Spleen (tissue), 11 donors: ENCODE data around the gene DNAJC8. TPM values are rescaled to one million over a fixed set of nuclear protein-coding genes. Genes with fewer than 3 reads are reported as not detected.

ENCODE experiments used
- DNase-seq: peaks from one replicate; pipeline ENCODE4 v3.0.0-alpha.2; 2020
- H3K27ac ChIP-seq, 8 donors: fragments of 200-600 bp; sonication (generic) in 7 of 8; 1 replicate in 4 of 8; 2 replicates in 4 of 8; pipeline versions ENCODE4 v1.5.0 to v1.8.0; 2016 to 2021; ENCODE audit warnings: inconsistent platforms in 4 of 8, mild to moderate bottlenecking in 4 of 8, moderate library complexity in 1 of 8
- H3K27me3 ChIP-seq, 7 donors: fragments of 200-600 bp; sonication (generic) in 6 of 7; replicated peaks in 1 of 7; 1 replicate in 4 of 7; 2 replicates in 3 of 7; pipeline versions ENCODE4 v1.5.0 to v1.8.0; 2016 to 2021; ENCODE audit warnings: inconsistent platforms in 3 of 7, mild to moderate bottlenecking in 1 of 7
- H3K36me3 ChIP-seq, 6 donors: fragments of 200-600 bp; sonication (generic) in 5 of 6; 1 replicate in 4 of 6; 2 replicates in 2 of 6; pipeline versions ENCODE4 v1.5.0 to v1.8.0; 2016 to 2021; ENCODE audit warnings: inconsistent platforms in 2 of 6
- H3K4me1 ChIP-seq, 6 donors: fragments of 200-600 bp; sonication (generic) in 5 of 6; 1 replicate in 3 of 6; 2 replicates in 3 of 6; pipeline versions ENCODE4 v1.5.0 to v1.8.0; 2016 to 2021; ENCODE audit warnings: inconsistent platforms in 3 of 6
- H3K4me3 ChIP-seq, 8 donors: fragments of 200-600 bp; sonication (generic) in 7 of 8; 1 replicate in 4 of 8; 2 replicates in 4 of 8; pipeline versions ENCODE4 v1.5.0 to v1.8.0; 2016 to 2021; ENCODE audit warnings: inconsistent platforms in 4 of 8, mild to moderate bottlenecking in 4 of 8, moderate library complexity in 2 of 8
- H3K9me3 ChIP-seq, 8 donors: fragments of 200-600 bp; sonication (generic) in 7 of 8; 1 replicate in 4 of 8; 2 replicates in 4 of 8; pipeline versions ENCODE4 v1.5.0 to v1.8.0; 2016 to 2021; ENCODE audit warnings: inconsistent platforms in 4 of 8
- POLR2A ChIP-seq, 3 donors: fragments of 450-650 bp; IDR thresholded peaks; one replicate each; pipeline ENCODE4 v1.5.1; 2017; ENCODE audit warnings: antibody characterized with exemption in 3 of 3, mild to moderate bottlenecking in 1 of 3
- POLR2AphosphoS5 ChIP-seq, 3 donors: sonication (generic); formaldehyde crosslinking; IDR thresholded peaks; one replicate each; pipeline ENCODE4 v1.5.1; 2017; ENCODE audit warnings: antibody characterized with exemption in 3 of 3
- WGBS, 5 donors: extraction: QIAGEN DNeasy Blood & Tissue Kit in 3 of 5; methylation state at CpG; one replicate each; pipeline versions ENCODE4 v1.1.5 to v1.1.7; 2013 to 2018; 5-methylcytosine and 5-hydroxymethylcytosine counted together
- intact Hi-C: fragments of 100-400 bp; cut with DNase I; formaldehyde crosslinking; loops from one replicate; pipeline ENCODE4 v1.15.0; 2023; ENCODE audit warnings: low total_unique reads
- polyA plus RNA-seq, 3 donors: library from polyadenylated mRNA; stranded (reverse); fragments of 200-250 nt; gene quantifications; one replicate each; pipeline ENCODE4 v1.2.1, GENCODE V29; 2013
- total RNA-seq, 7 donors: library from RNA; depleted of rRNA in 3 of 7; stranded (reverse); fragments of >200 nt in 3 of 7; fragmentation: NEBNext Ultra II Directional in 4 of 7; extraction: Animal tissue kit (Norgen Biotek cat#: 25700) in 4 of 7; gene quantifications; one replicate each; pipeline versions ENCODE4 v1.1.0 to v1.2.1, GENCODE V29; 2016 to 2021
- TF ChIP-seq, protein P1 (sequence below), 11 experiments: fragments of 200-600 bp in 7 of 11; fragments of 450-650 bp in 4 of 11; sonication (generic) in 4 of 11; IDR thresholded peaks in 8 of 11; conservative IDR thresholded peaks in 3 of 11; 1 replicate in 7 of 11; 2 replicates in 4 of 11; pipeline versions ENCODE4 v1.4.0 to v1.8.0; 2016 to 2021; ENCODE audit warnings: antibody characterized with exemption in 11 of 11, inconsistent platforms in 4 of 11, mild to moderate bottlenecking in 1 of 11
- donor health status: healthy with polysubstance abuse.
- donor health status: DM: no; HTN: no; CAD: no; lungs with moderate emphysema.
- donor health status: DM: no; HTN: no; CAD: no.
- donor health status: Bipolar disorder and iron deficiency.
- donor health status: healthy.
- donor health status: DM: no; HTN: no; CAD: no.
- donor health status: DM: yes; HTN: yes; CAD: no.

DNAJC8 gene
- total and polyA plus RNA-seq, 10 donors = 52.0 to 95.9 (median 62.3) TPM

DNA sequence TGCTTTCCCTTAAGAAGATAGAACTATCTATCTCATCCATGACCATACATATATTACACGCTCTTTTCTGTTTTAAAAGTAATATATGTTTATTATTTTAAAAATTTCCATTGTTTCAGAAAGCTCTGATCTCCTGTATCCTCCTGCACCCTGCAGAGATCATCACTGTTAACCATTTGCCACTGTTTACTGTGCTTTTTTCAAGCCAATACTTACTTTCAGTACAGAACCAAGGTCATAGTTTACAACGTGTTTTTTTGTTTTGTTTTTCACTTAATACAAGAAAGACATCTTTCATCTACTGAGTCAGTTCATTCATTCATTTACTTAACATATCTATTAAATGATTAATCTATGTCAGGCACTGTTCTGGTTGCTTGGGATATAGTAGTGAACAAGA lies 36.7 kb upstream of the DNAJC8 start:
- Histone ChIP-seq H3K4me1 (peaks cover 0 to 31% (median 3%) of the 10 kb centered on the region in 6 donors), H3K4me3 (no peak overlapping the region), H3K27ac (no peak overlapping the region), H3K27me3 (no peaks in the 10 kb centered on the region), H3K9me3 (no peaks in the 10 kb centered on the region), H3K36me3 (peaks cover 0 to 58% (median 29%) of the 10 kb centered on the region in 6 donors)
- no peak for DNase-seq
- intact Hi-C loops = loop anchor here (10.0 kb wide), 1 partner anchor 55 kb away; the partner anchor contains the start of gene MED18
- TF ChIP-seq POLR2AphosphoS5 (IDR thresholded peaks at IDR 0.05) = no peak
- TF ChIP-seq, protein P1, sequence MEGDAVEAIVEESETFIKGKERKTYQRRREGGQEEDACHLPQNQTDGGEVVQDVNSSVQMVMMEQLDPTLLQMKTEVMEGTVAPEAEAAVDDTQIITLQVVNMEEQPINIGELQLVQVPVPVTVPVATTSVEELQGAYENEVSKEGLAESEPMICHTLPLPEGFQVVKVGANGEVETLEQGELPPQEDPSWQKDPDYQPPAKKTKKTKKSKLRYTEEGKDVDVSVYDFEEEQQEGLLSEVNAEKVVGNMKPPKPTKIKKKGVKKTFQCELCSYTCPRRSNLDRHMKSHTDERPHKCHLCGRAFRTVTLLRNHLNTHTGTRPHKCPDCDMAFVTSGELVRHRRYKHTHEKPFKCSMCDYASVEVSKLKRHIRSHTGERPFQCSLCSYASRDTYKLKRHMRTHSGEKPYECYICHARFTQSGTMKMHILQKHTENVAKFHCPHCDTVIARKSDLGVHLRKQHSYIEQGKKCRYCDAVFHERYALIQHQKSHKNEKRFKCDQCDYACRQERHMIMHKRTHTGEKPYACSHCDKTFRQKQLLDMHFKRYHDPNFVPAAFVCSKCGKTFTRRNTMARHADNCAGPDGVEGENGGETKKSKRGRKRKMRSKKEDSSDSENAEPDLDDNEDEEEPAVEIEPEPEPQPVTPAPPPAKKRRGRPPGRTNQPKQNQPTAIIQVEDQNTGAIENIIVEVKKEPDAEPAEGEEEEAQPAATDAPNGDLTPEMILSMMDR (IDR thresholded peaks at IDR 0.05 in 8 of 11, conservative IDR thresholded peaks at IDR 0.05 in 3 of 11) = no peak
- 70 to 88% (median 81%) methylated on average over 2 of the region's 2 CpGs for WGBS, 5 donors

DNA sequence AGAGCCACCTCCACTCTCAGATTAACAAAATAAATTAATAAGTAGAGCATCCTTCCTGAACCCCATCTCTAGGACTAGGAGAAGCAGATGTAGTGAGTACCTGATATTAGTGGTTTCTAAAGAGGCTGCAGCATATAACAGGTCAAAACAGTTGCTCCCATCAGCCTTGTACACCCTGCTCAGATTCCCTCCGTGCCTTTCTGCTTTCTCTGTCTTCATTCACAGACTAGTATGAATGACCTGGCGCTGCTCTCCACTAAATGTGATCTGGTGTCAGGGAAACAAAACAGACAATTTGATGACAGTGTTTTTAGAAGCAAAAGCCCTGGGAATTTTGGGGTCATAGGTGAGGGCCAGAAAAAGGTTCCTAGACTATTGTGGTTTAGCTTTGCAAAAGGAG lies 34.8 kb upstream of the DNAJC8 start:
- H3K4me1 ChIP-seq = peaks cover 0 to 46% (median 3%) of the 10 kb centered on the region in 6 donors
- H3K4me3 ChIP-seq = no peak overlapping the region
- H3K27me3 ChIP-seq = no peaks in the 10 kb centered on the region
- intact Hi-C loops = loop anchor here (10.0 kb wide), 1 partner anchor 57 kb away; the partner anchor contains the start of gene MED18
- no peak overlapping the region for H3K27ac ChIP-seq
- H3K36me3 ChIP-seq = peaks cover 0 to 39% (median 13%) of the 10 kb centered on the region in 6 donors
- no peak for TF ChIP-seq POLR2AphosphoS5 (IDR thresholded peaks at IDR 0.05)
- TF ChIP-seq, protein P1 (IDR thresholded peaks at IDR 0.05 in 8 of 11, conservative IDR thresholded peaks at IDR 0.05 in 3 of 11) = no peak
- no peaks in the 10 kb centered on the region for H3K9me3 ChIP-seq
- 88 to 98% (median 92%) methylated on average over 2 of the region's 2 CpGs for WGBS, 5 donors
- DNase-seq = no peak

DNA sequence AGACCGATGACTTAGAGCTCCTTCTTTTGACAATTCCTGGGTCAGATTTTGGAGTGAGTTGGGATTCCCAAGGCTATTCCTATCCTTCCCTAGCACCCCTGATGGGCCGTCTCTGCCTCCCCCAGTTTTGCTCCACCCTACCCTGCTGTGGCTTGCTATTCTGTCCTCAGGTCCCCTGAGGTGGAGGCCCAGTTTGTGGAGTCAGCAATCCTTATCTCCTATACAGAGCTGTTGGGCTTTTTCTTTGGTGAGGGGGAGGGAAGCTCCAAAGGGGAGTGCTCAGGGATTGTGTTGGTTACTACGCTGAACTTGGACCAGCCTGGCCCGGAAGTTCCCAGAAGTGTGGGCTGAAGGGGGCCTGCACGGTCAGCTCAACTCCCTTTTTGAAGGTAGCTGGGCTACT lies 34.1 kb upstream of the DNAJC8 start:
- 45 to 81% (median 75%) methylated on average over 5 of the region's 5 CpGs for WGBS, 5 donors

DNA sequence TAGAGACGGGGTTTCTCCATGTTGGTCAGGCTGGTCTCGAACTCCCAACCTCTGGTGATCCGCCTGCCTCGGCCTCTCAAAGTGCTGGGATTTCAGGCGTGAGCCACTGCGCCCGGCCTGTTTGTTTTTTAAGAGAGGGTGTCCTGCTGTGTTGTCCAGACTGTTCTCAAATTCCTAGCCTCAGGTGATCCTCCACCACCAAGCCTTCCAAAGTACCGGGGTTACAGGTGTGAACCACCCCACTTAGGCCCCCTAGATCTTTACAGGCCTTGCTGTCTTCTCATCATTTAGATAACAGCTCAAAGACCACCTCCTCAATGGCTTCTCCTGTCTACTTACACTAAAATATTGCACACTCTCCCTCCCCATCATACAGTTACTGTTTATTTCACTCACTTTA lies 32.7 kb upstream of the DNAJC8 start:
- no peak overlapping the region for H3K4me3 ChIP-seq
- no peak overlapping the region for H3K27ac ChIP-seq
- H3K36me3 ChIP-seq = peaks cover 0 to 18% (median 0%) of the 10 kb centered on the region in 6 donors
- H3K9me3 ChIP-seq = no peaks in the 10 kb centered on the region
- H3K27me3 ChIP-seq = no peaks in the 10 kb centered on the region
- H3K4me1 ChIP-seq = peaks cover 9 to 67% (median 20%) of the 10 kb centered on the region in 6 donors
- 92 to 97% (median 94%) methylated on average over 8 of the region's 8 CpGs for WGBS, 5 donors
- no peak for TF ChIP-seq POLR2AphosphoS5 (IDR thresholded peaks at IDR 0.05)
- intact Hi-C loops = loop anchor here (10.0 kb wide), 1 partner anchor 59 kb away; the partner anchor contains the start of gene MED18
- DNase-seq = no peak

More for the DNA sequence above, 34.1 kb upstream of the DNAJC8 start:
- Histone ChIP-seq H3K27ac (no peak overlapping the region), H3K9me3 (no peaks in the 10 kb centered on the region), H3K36me3 (peaks cover 0 to 32% (median 6%) of the 10 kb centered on the region in 6 donors), H3K27me3 (no peaks in the 10 kb centered on the region), H3K4me3 (no peak overlapping the region), H3K4me1 (peaks cover 0 to 53% (median 7%) of the 10 kb centered on the region in 6 donors)
- TF ChIP-seq POLR2A (IDR thresholded peaks at IDR 0.05) (no peak), POLR2AphosphoS5 (IDR thresholded peaks at IDR 0.05) (no peak)
- TF ChIP-seq, protein P1 (IDR thresholded peaks at IDR 0.05 in 8 of 11, conservative IDR thresholded peaks at IDR 0.05 in 3 of 11) = no peak
- DNase-seq = no peak
- intact Hi-C loops = loop anchor here (10.0 kb wide), 1 partner anchor 58 kb away; the partner anchor contains the start of gene MED18
